Esophagus mucosa (tissue), 1 donor: ENCODE data around the gene FKTN. TPM values are rescaled to one million over a fixed set of nuclear protein-coding genes. Genes with fewer than 3 reads are reported as not detected.
"Not testable (repeated sequence)": the region's sequence is repeated elsewhere in the genome, so short reads cannot be mapped to it uniquely, and the experiment has no call there.

ENCODE experiments used
- ATAC-seq: fragments of 200-7000 bp; cut with Tn5 transposase; one replicate; pipeline ENCODE4 v1.9.1; 2020
- total RNA-seq: library from RNA; stranded (reverse); gene quantifications from one replicate; pipeline ENCODE4 v1.2.4, GENCODE V29; 2023
- donor health status: DM: yes; HTN: yes; CAD: no.

FKTN gene
- 12.3 TPM for total RNA-seq

- peak; percentile 96 for ATAC-seq
Measured at GRCh38 chr9:105557804-105558610, at the start of gene FKTN. FKTN (plus strand) TSS chr9:105558131; CDS start chr9:105575033, 16,902 bp downstream.

DNA sequence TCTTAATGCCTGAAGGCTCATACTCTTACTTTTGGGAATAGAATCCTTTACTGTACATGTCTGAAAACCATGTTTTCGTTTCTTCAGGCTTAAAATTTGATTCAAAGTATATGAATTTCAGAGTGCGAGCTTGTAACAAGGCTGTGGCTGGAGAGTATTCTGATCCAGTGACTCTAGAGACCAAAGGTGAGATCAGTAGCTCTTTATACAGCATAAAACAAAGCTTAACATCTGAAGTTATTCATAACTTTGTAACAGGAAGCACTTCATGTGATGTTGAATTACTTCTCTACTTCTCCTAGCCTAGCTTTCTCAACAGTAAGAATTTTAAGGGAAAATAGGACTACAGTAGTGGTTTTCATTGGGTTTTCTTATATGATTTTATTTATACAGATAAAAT, 49.4 kb upstream of the FKTN start:
- ATAC-seq = no peak

- ATAC-seq = no peak
Measured at GRCh38 chr9:105510024-105510423, 47.9 kb upstream of the FKTN start.

DNA sequence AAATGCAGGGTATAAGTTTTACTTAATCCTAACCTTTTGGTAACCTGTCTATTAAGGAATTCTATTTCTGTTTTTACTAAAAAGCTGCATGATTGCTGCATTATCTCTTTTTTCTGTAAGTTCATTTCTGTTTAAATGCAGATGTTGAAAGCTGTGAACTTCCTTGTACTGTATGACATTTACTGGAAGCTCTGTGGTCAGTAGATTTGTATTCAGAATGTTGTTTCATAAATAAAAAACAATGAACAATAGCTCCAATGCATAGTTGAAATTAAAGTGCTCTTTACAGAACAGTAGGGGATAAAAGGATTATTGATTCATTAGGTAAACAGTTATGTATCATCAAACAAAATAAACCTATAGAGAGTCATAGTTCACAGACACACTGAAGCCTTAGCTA, 46.5 kb upstream of the FKTN start:
- ATAC-seq = no peak

GRCh38 chr9:105515811-105516413, 42.0 kb upstream of the FKTN start:
- no peak for ATAC-seq

DNA sequence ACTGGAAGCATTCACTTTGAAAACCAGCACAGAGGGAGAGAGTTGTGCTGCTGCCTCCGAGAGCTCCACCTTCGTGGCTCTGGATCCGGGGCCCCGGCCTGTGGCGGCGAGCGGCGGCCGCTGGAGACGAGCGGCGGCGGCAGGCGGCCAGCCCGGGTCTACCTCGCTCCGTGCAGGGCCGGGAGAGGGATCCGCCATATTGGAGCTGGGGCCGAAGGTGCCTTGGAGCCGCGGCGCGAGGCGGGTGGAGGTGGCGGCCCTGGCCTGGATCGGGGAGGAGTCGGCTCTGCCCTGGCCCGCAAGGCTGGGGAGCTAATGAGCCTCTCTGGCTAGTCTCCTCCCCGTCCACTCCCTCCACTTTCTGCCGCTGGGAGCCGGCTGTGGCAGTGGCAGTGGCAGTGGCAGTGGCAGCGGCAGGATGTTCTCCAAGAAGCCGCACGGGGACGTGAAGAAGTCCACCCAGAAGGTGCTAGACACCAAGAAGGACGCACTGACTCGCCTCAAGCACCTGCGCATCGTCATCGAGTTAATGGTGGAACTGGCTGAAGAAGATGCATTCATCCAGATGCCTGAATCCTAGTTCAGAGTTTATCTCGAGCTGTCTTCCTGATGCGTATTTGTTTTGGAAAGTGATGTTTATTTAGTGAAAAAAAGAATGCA, 38.1 kb upstream of the FKTN start:
- ATAC-seq = peak; percentile 82

DNA sequence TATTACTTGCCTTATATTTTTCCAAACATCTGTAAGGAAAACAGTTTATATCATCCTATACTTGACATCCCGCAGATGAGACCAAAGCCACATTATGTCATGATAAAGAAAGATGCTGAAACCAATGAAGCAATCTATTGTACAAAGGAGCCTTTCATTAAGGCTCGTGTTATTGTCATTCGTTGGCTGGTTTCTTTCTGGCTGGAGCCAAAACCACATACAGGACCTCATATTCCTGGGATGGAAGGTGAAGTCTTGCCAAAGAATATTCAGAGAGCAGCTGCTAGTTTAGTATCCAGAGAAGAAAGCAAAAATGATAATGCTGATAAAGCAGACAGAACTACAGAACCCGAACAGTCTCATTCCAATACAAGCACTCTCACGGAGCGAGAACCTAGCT, 36.9 kb upstream of the FKTN start:
- ATAC-seq = not testable (repeated sequence)

- ATAC-seq = not testable (repeated sequence)
Measured at GRCh38 chr9:105522618-105523385, 35.1 kb upstream of the FKTN start.

GRCh38 chr9:105531530-105531929, 26.4 kb upstream of the FKTN start:
- no peak for ATAC-seq

DNA sequence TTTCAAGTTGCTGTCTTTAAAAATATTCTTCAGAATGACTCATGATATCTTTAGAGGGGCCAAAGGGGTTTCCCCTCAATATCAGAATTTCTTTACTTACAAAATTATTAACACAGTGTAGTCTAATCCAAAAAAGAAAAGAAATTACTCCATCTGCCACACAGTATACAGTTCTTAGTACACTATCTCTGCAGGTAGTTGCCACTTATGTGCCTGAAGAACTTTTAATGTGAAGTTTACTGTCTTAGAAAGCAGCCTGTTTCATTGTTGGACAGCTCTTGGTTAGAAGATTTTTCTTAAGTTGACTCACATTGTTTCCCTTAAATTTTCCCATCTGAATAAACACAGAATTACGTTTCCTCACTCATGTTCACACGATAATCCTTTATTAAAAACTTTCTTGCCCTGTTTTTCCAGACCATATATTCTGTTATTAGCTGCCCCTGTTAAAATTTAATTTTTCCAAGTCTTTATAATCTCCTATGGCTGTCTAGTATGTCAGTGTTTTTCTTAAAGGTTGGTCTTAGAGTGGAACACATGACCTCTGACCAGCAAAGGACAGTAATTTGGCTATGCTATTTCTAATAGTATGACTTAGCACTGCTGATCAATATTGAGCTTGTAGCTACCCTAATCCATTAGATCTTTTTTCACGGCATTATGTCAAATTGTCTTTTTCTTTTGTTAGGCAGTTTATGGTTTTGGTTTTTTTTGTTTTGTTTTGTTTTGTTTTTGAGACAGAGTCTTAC, 21.8 kb upstream of the FKTN start:
- no peak for ATAC-seq

- ATAC-seq = no peak
Measured at GRCh38 chr9:105539452-105539851, 18.5 kb upstream of the FKTN start.

DNA sequence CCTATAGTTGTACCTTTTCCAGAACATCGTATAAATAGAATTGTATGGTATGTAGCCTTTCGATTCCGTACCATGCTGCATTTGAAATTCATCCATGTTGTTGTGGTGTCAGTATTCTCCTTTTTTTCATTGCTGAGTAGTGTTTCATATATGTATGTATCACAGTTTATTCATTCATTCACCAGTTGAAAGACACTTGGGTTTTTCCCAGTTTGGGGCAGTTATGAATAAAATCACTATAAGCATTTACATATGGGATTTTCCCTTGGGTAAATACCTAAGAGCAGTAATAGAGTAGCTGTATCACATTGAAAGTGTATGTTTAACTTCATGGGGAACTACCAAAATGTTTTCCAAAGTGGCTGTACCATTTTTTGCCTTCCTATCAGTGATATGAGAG, 16.1 kb upstream of the FKTN start:
- no peak for ATAC-seq

- no peak for ATAC-seq
Measured at GRCh38 chr9:105554042-105554441, 3.9 kb upstream of the FKTN start.

- no peak for ATAC-seq
Measured at GRCh38 chr9:105572455-105572854, 14.5 kb downstream of the FKTN start.

GRCh38 chr9:105579952-105580351, 22.0 kb downstream of the FKTN start:
- ATAC-seq = not testable (repeated sequence)

DNA sequence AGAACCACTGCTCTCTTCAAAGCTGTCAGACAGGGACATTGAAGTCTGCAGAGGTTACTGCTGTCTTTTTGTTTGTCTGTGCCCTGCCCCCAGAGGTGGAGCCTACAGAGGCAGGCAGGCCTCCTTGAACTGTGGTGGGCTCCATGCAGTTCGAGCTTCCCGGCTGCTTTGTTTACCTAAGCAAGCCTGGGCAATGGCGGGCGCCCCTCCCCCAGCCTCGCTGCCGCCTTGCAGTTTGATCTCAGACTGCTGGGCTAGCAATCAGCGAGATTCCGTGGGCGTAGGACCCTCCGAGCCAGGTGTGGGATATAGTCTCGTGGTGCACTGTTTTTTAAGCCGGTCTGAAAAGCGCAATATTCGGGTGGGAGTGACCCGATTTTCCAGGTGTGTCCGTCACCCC, 23.6 kb downstream of the FKTN start:
- not testable (repeated sequence) for ATAC-seq

- no peak for ATAC-seq
Measured at GRCh38 chr9:105593145-105593544, 35.2 kb downstream of the FKTN start.

- ATAC-seq = peak; percentile 55
Measured at GRCh38 chr9:105608721-105609598, 51.0 kb downstream of the FKTN start.

- ATAC-seq = no peak
Measured at GRCh38 chr9:105621001-105621400, 63.1 kb downstream of the FKTN start.

- ATAC-seq = no peak
Measured at GRCh38 chr9:105625088-105625487, 67.2 kb downstream of the FKTN start.

DNA sequence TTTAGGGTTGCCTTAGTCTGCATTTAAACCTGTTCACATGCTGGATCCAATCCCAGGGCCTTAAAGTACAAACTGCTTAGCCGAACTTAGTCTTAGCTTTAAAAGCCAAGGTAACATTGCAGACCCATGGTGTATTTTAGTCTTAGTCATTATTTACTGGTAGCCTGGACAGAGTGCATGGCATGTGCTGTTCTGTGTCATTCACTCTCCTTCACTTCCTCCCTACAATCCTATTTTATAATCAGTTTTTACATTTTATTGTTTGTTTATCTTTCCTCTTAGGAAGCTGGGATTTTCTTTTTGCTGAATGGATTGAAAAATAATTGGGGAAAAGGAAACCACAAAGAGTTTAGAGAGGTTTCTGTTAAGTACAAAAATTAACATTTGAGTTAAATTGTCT, 74.9 kb downstream of the FKTN start:
- ATAC-seq = no peak
